Stimulated activated CD8-positive, alpha-beta memory T cell treated with anti-CD3 and anti-CD28 coated beads, Interleukin-4, amount 100 ng/mL, for 4 hours (primary cell): ENCODE data around the gene RBM20.
A peak's percentile ranks its signal among the peaks of the same experiment; 100 is the strongest.
"Not testable (repeated sequence)": the region's sequence is repeated elsewhere in the genome, so short reads cannot be mapped to it uniquely, and the experiment has no call there.

Source experiments
- DNase-seq, 2 donors: peaks; one replicate each; pipeline ENCODE4 v3.0.0-alpha.2; 2020; ENCODE audit warnings: low read depth in 2 of 2, low spot score in 1 of 2

The RBM20 gene

DNA sequence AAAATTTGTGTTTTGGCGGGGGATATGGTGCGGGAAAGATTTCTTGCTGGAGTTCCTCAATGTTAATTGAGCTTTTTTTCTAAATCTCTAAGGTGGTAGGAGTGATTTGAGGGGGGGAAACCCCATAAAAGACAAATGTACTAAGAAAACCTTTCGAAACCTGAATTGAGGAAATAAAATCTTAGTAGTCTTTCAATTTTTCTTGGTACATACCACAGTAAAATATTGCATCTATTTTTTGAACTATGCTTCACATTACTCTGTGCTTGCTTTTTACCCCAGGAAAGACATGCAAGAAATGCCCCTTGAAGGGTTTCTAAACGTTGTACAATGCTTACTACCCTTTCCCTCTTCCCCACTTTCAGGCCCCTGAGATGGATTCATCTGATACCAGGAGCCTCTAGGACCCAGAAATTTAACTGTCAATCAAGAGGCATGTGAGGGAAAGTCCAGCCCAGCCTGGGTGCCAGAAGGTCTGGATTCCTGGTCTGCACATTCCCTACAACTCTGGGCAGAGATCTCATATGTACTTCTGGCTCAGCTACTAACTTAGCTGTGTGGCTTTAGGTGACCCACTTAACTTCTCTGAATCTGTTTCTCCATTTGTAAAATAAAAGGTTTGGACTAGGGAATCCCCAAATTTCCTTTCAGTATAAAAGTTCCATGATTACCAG is 221.8 kb downstream of the RBM20 start:
- no peak for DNase-seq

DNA sequence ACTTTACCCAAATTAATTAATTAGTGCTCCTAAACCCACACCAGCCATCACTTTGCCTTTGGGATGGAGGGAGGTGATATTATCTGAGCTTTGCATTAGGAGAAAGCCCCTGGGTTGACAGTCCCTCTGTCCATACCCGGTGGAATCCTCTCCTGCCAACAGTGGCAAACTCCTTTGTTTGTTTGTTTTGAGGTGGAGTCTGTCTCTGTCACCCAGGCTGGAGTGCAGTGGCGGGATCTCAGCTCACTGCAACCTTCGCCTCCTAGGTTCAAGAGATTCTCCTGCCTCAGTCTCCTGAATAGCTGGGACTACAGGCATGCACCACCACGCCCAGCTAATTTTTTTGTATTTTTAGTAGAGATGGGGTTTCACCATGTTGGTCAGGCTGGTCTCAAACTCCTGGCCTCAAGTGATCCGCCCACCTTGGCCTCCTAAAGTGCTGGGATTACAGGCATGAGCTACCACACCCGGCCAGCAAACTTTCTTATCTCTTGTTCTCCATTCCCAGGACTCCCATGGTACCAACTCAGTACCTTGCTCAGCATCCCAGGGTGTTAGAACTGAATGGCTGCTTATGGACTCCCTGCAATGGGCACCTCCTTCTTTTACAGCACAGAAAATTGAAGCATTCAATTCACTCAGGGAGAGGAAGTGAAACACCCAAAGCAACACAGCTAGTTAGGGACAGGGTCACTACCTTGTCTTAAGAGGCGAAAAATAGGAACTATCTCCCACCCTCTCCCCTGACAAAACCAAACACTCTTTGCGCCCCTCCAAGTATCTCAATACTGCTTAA is 223.1 kb downstream of the RBM20 start:
- DNase-seq = not testable (repeated sequence)

DNA sequence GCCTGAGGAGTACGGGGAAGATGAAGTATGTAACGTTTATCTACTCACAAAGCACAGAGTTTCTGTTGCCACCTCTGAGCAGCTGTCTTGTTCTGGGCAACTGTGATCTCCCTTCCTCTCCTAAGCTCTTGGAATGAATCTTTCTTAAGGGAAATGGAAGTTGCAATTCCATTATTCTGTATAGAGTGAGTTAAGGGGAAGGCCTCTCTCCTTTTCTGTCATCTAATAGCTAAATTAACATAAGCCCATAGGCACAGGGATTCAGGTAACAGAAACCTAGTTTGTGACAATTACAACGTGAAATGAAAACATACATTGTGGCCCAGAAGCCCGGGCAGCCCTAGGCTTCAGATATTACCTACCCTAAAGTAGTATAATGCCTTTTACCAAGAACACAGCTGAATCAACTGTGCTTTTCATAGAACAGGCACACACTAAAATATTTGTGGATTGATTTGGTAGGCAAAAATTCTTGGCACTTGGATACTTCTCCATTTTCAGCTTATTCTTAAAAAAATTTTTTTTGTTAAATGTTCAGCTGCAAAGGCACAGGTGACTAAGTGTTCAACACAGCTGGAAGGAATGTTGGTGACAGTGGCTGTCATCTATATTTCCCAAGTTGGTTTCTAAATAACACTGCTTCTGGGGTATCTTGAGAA is 223.8 kb downstream of the RBM20 start:
- DNase-seq = no peak

DNA sequence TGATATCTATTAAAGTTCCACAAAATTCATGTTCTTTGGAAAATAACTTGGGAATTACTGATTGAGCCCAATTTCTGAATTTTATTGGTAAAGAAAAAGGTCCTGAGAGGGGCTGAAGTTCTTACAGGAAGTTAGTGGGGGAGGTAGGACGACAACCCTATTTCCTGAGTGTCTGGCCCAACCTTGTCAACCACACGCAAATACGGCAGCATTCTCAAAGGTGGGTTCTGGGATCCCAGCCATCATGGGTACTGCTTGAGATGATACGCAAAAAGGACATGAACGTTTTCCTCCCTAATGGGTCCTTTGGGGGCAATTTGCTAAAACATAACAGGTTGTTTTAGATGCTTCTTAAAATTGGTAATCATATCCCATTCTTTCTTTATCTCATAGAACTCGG is 224.8 kb downstream of the RBM20 start:
- no peak for DNase-seq

DNA sequence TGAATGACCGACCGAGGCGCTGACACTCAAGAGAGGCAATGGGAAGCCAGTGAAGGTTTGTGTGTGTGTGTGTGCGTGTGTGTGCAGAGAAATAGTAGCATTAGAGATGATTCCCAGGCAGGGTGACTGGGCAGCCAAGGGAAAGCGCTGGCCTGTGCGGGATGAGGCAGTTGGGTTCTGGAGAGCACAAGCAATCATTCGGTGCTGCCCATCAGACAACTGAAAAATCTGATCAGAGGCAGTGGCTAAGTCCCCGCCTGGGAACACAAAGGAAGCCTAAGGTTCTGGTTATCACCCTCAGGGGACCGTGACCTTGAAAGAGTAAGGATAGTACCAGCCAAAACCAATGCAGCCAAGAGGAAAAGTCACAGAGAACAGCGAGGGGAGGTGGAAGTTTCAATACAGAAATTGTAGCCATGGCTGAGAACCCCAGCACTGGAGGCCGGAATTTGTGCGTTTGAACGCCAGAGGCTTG is 226.7 kb downstream of the RBM20 start:
- no peak for DNase-seq

DNA sequence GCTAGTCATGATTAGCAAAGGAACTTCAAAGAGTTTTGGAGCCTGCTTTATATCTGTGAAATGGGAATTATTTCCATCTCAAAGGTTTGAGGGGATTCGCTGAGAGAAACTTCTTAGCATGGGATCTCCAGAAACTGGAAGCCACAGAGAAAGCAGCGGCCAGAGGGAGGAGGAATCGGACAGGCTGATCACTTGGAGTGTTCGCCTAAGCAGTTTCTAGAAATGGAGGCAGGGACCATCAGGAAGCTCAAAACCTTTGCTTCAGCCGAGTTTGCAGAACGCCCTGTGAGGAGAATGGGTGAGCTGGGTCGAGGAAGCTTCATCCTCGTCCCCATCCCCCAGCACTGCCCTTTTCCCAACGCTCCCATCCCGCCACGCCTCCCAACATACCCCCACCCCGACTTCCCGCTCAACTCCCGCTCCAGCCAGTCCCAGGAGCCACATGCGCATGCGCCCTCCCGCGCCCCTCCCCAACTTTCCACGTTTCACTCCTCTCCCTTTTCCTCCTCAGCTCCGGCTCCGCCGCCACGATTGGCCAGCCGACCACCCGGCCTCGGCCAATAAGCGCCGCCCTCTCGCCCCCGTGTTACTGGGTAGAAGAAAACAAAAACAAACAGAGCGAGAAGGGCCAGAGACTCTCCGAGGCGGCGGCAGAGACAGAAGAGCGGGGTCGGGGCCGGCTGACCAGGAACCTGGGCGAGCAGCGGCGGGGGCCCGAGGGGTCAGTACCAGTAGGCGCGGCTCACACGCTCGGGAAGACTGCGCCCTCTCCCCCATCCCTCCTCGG is 227.4 kb downstream of the RBM20 start, which contains the start of gene PDCD4:
Gene PDCD4, plus strand, starts transcription at position 631 of the 787 bp plus-strand sequence. CDS start 4,100 bp downstream, outside the sequence.
- DNase-seq = peak; percentile 85 to 90

DNA sequence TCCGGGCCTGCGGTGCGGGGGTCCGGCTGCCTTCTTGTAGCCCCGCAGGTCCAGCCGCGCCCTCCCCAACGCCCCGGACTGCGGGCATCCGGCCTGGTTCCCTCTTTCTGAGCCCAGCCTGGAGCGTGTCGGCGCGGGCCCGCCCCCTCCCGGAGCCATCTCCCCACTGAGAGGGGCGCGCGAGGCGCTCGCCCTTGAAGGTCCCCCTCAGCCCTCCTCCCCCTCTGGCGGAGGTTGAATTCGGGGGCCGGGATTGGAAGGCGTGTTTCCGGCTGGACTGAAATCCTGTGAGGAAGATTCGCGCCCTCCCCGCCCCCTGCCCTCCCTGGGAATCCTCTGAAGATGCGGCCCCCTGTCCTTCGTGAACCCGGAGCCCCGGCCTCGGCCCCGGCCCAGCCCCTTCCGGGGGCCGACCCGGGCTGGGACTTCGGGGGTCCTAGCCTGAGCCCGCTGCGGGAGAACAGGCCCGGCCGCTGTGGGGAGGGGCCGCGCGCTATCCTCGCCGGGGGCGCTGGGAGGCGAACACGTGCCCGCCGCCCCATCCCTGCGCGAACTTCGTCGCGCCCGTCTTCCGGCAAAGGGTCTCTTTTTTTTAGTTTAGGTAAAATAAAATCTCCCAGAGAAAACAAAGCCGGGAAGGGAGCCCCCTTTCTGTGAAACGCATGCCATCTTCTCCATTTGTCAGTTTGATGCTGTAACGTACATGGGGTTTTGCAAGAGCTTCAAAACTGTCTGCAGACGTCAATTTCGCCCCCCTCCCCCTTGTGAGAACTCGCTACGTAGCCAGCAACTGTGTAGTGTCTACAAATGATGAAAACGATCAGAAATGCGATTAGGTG is 228.2 kb downstream of the RBM20 start:
- DNase-seq = peak in 1 of 2 donors; percentile 68

DNA sequence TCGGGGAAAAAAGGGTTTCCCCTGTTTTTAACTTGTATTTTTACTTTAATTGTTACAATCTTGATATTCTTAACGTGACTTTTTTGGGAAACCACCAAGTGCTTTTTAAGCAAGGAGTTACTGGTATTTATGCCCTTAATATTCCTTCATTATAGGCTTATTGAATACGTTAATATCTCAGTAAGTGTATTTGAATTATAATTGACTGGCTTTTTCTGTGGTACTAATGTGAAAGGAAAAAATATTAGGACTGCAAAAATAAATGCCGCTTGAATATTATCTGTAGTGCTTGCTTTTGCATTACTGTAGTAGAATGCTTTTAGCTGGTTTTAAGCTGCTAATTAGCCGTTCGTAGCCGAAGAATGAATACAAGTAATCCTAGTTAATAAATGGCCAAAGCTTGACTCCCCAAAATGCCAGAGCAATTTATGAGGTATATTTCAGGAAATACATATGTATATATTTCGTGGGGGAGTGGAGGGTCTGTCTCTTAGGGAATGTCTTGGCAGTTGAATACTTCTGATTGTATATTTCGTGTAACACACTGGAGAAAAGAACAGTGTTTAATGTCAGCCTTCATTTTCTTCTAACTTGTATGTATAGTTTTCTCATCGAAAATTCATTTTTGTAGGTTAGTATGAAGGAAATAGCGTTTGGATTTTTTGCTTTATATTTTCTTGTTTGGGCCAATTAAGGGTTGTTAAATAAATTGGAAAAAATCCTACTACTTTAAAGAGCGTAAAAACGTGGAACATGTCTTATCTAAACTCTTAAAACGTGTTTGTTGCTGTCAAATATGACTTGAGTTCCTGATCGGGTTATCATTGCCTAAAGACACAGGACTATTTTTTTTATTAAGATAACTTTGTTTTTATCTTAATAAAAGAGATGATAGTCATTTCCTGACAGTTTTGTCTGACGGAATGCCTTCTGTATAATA is 229.1 kb downstream of the RBM20 start:
- DNase-seq = no peak

DNA sequence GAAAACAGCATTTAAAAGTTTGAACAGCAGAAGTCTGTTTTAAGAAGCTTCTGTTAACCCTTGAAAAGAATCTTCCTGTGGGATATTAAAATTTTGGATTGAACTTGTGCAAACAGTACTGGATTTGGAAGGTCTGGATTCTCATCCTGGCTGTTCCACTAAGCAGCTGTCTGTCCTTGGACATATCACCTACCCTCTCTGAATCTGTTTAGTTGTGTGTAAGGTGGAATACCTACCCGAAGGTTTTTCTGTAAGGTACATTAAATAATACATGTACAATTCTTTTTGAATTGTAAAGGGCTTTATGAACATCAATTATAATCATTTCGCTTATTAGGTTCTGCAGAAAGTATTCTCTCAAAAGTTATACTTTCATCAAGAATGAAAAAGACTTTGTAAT is 229.8 kb downstream of the RBM20 start:
- DNase-seq = no peak

DNA sequence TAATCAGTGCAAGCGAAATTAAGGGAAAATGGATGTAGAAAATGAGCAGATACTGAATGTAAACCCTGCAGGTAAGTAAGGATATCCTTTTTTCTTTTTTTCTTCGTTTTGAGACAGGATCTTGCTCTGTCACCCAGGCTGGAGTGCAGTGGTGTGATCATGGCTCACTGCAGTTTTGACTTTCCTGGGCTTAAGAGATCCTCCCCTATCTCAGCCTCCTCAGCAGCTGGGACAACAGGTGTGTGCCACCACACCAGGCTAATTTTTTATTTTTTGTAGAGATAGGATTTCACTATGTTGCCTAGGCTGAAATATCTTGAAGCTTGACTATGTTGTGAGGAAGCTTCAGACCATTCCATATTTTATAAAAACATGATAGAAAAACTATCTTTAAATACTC is 231.9 kb downstream of the RBM20 start:
- DNase-seq = no peak

DNA sequence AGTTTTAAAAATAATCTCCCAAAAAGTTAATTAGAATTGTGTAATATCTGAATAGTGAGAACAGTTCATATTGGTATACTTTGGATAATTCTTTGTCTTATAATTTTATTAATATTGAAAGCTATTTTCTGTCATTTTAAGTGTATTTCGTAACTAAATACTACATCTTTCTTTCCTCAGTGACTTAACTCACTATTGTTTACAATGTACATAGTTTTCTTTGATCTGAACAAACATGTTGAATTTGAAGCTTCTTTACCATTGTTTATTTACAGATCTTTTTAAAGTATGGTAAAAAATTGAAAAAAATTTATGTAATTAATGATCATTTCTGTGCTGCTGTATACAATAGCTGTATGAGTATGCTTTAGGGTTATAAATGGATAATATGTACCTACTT is 232.7 kb downstream of the RBM20 start:
- DNase-seq = no peak

DNA sequence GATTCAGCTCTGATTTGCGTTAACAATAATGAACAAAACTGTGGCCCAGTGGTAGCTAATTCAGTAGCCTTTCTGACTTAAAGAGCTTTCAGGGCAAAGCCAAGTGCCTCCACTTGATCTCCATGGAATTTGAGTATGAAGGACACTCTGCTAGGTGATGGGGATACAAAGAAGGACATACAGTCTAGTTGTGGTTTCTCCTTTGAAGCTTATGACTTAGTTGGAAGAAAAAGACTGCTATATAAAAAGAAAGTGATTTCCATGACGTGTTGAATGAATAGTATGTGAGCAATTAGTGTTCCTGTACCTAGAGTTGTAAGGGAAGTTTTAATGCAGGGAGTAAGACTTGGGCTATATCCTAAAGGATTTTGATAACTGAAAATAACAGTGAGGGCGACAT is 235.9 kb downstream of the RBM20 start:
- no peak for DNase-seq

DNA sequence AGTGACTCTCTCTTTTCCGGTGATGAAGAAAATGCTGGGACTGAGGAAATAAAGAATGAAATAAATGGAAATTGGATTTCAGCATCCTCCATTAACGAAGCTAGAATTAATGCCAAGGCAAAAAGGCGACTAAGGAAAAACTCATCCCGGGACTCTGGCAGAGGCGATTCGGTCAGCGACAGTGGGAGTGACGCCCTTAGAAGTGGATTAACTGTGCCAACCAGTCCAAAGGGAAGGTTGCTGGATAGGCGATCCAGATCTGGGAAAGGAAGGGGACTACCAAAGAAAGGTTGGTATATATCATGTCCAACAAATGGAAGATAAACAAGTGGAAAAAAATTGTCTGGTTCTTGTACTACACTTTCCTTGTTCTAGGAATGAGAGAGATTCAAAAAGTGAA is 237.1 kb downstream of the RBM20 start:
- no peak for DNase-seq

DNA sequence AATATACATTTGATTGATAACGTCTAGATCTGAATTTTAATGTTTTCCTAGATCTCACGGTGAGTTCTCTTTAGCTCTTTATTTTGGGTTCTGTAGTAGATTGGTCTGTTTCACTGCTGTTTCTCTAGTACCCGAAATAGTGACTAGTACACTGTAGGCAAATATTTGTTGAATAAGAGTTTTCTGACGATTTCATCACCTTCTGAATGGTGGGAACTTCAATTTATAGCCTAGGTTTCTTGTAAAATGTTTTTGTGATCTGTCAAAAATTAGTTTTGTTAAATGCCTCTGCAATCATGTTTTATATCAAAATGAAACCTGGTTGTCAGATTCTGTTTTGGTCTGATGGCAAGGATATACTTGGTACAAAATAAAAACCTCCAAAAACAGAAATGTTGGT is 237.8 kb downstream of the RBM20 start:
- DNase-seq = no peak

DNA sequence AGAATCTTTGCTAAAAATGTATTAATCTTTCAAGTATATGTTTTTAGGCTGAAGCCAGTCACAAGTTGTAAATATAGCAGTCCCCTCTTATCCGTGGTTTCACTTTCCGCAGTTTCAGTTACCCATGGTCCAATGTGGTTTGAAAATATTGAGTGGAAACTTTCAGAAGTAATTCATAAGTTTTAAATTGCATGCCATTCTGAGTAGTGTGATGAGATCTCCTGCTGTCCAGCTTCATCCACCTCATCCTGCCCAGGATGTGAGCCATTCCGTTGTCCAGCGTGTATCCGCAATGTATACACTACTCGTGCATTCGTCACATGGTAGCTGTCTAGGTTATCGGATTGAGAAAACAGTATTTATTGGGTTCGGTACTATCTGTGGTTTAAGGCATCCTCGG is 239.8 kb downstream of the RBM20 start:
- DNase-seq = no peak

DNA sequence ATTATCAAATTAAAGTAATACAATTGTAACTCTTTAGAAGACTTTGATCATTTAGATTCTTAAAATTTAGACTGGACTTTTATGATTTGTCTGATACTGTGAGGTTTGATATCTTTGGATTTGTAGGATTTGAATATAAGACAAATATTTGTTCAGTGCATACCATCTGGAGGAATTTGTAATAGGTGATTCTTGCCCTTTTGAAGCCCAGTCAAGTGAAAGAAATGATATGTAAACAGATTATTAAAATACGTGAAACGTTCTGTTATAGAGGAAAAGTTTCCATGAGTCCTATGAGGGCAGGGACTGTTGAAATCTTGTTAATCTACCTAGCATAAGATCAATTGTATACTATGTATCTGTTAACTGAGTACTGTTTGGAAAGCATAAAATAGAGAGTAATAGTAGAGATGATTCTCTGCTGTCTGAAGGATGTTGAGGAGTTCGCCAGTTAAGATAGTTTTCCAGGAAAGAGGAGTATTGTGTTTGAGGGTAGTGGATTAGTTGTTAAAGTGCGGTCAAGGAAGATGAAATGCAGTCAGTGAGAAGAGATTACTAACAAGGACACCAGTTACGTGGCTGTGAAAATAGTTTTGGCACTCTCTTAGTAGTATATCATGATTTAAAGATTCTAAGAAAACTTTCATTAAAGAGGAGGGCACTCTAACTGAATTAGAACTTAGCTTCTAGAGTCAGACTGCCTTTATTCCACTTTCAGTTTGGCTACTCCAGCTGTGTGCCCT is 242.0 kb downstream of the RBM20 start:
- no peak for DNase-seq

DNA sequence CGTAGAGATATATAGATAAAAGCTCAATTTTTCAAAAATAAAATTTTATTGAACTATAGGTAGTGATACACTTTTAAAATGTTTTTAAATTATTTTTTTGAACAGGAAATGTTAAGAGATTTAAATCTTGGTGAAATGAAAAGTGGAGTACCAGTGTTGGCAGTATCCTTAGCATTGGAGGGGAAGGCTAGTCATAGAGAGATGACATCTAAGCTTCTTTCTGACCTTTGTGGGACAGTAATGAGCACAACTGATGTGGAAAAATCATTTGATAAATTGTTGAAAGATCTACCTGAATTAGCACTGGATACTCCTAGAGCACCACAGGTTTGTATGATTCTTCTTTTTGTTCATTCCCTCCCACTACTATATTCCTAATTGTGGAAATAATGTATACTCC is 243.4 kb downstream of the RBM20 start:
- DNase-seq = no peak
